ENCODE data around the gene PADI4.
"Not testable (repeated sequence)": the region's sequence is repeated elsewhere in the genome, so short reads cannot be mapped to it uniquely, and the experiment has no call there.

The PADI4 gene

DNA sequence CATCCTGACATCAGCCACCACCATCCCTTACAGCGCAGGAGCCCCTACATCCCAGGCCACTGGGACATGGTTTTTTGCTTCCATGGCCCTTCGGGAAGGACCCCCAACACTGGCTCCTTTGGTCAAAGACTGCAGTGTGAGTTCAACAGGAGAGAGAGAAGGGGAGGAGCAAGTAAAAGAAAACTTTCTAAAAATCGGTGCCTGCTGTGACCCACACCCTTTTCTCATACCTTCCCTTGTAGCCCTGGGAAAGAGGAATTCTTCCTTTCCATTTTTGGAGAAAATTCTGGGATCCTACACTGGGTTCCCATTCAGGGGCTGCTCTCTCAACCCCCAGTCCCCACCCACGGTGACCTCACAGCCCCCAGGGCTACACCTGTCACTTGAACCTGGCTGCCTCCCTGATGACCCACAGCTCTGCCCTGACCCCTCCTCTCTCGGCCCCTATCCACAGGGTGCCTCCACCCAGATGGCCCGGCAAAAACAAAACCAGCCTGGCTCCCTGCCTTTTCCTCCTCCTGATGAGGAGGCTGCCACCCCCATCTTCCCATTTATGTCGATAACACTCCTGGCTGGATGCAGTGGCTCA lies 7.6 kb downstream of the PADI4 start:
- no peak for DNase-seq (ENCODE audit: low read depth)

DNA sequence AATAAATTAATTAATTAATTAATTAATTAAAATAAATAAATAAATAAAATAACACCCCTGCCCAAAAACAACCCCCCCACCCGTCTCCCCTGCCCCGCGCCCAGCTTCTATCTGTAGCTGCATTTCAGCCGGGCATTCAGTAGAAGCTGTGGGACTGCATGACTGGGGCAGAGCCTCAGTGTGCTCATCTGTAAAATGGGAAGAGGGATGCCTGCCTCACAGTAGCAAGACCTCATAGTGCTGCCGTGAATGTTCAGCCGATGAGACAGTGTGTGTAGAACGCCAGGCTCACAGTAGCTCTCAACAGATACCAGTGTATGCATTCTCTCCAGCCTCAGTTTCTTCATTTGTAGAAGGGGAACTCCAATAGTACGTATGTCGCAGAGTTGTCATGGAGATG lies 8.7 kb downstream of the PADI4 start:
- no peak for DNase-seq (ENCODE audit: low read depth)

DNA sequence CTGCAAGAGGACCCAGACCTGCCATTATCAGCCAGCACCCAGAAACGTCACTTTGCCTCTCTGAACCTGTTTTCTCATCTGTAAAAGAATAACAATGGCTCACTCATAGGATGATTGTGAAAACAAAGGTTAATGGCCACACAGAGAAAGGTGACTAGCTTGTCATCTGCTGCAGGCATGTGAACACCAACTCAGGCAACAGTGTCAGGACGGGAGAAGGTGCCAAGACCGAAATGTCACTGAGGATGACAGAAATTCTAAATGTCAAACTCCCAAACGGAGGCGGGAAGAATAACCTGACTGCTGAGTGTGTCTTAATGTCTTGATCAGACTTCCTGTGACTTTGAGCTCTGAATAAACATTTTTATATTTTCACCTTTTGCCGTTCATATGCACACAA lies 10.3 kb downstream of the PADI4 start:
- no peak for DNase-seq (ENCODE audit: low read depth)

DNA sequence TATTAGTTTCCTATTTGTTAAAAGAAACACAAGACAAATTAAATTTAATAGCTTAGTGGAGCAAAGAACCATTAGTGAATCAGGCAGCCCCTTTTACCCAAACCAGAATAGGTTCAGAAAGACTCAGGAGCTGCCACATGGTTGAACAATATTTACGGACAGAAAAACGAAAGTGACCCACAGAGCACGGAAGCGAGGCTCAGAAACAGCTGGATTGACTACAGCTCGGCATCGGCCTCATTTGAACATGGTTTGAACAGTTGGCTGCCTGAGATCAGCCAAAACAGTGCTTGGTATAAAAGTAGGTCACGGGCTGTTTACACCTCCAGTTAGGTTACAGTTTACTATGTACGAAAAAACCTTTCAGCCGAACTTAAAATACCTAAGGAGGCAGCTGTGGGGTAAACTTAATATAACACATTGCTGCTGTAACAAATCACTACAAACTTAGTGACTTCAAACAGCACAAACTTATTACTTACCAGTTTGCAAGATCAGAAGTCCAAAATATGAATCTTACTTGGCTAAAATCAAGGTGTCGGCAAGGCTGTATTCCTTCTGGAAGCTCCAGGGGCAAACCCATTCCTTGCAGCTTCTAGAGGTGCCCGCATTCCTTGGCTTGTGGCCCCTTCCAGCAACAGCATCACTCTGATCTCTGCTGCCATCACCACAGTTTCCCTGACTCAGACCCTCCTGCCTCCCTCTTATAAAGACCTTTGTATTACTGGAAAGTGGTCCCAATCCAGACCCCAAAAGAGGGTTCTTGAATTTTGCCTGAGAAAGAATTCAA lies 11.8 kb downstream of the PADI4 start:
- DNase-seq (ENCODE audit: low read depth): no peak

- DNase-seq (ENCODE audit: low read depth): not testable (repeated sequence)
Measured at GRCh38 chr1:17321857-17322390, 13.9 kb downstream of the PADI4 start.

DNA sequence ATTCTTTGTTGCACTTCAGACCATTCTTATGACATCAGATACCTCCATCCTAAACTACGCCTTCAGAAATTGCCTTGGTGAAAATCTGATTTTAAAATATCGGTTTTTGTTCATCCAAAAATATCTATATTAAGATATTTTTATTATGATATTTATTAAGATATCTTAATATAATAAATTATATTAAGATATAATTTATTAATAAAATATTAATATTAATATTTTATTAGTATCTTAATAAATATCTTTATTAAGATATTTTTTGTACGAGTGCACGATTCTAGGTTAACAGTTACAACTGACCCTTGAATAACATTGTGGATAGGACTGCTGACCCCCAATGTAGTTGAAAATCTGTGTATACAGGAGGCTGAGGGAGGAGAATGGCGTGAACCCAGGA lies 20.9 kb downstream of the PADI4 start:
- no peak for DNase-seq (ENCODE audit: low read depth)

GRCh38 chr1:17329610-17330009 lies 21.6 kb downstream of the PADI4 start:
- no peak for DNase-seq (ENCODE audit: low read depth)

- no peak for DNase-seq (ENCODE audit: low read depth)
Measured at GRCh38 chr1:17330856-17331255, 22.9 kb downstream of the PADI4 start.

- no peak for DNase-seq (ENCODE audit: low read depth)
Measured at GRCh38 chr1:17333081-17333480, 25.1 kb downstream of the PADI4 start.

- DNase-seq (ENCODE audit: low read depth): peak; percentile 70
Measured at GRCh38 chr1:17335821-17336710, 28.1 kb downstream of the PADI4 start.

- no peak for DNase-seq (ENCODE audit: low read depth)
Measured at GRCh38 chr1:17338706-17339493, 30.9 kb downstream of the PADI4 start.

- no peak for DNase-seq (ENCODE audit: low read depth)
Measured at GRCh38 chr1:17339521-17339920, 31.5 kb downstream of the PADI4 start.

DNA sequence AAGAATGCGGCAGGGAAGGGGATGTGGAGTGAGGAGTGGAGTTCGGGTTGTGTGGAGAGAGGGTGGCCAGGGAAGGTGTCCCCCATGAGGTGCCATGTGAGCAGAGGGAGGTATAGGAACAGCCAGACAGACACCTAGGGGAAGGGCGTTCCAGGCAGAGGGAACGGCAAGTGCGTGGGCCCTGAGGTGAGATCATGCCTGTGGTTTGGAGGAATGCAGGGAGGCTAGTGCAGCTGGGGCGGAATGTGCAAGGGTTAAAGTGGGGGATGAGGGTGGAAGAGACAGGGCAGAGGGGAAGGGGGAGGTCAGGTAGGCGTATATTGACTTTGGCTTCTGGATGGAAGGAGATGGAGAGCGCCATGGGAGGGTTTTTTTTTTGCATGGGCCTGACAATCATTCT lies 32.4 kb downstream of the PADI4 start:
- no peak for DNase-seq (ENCODE audit: low read depth)

DNA sequence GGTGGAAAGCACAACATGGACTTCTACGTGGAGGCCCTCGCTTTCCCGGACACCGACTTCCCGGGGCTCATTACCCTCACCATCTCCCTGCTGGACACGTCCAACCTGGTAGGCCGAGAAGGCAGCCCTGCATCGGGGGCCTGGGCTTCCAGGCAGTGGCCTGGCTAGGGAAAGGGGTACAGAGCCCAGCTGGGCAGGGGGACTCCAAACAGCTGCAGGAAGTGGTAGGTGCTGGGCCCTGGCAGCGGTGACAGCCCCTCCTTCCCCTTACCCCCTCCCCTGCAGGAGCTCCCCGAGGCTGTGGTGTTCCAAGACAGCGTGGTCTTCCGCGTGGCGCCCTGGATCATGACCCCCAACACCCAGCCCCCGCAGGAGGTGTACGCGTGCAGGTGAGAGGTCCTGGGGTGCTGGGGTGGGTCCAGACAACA lies 34.0 kb downstream of the PADI4 start:
- DNase-seq (ENCODE audit: low read depth): no peak

- not testable (repeated sequence) for DNase-seq (ENCODE audit: low read depth)
Measured at GRCh38 chr1:17345506-17345905, 37.5 kb downstream of the PADI4 start.

DNA sequence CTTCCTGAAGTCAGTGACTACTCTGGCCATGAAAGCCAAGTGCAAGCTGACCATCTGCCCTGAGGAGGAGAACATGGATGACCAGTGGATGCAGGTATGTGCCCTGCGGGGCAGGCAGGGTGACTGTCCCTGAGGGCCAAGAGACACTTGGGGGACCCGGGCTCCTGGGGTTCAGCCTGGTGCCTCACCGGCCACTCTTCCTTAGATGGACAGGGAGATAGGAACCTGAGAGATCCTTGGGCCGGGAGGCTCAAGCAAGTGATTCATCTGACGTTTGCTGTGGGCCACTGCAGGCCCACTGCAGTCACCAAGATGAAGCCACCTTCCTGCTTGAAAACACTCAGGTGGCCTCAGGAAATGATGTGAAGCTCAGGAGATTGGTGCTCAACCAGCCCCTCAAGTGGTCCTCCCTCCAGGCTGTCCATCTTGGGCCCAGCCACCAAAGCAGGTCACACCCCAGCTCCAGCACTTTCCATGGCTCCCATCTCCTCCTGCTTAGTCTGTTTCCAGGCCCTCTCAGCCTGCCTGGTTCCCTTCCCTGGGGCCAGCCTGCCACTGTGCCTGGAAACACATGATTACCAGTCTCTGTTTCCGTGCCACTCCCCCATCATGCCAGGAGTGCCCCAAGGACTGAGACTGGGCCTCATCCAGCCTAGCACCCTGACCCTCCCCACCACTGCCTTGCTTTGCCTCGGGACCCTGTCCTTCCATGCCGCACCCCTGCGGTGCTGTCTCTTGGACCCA lies 38.2 kb downstream of the PADI4 start:
- no peak for DNase-seq (ENCODE audit: low read depth)

DNA sequence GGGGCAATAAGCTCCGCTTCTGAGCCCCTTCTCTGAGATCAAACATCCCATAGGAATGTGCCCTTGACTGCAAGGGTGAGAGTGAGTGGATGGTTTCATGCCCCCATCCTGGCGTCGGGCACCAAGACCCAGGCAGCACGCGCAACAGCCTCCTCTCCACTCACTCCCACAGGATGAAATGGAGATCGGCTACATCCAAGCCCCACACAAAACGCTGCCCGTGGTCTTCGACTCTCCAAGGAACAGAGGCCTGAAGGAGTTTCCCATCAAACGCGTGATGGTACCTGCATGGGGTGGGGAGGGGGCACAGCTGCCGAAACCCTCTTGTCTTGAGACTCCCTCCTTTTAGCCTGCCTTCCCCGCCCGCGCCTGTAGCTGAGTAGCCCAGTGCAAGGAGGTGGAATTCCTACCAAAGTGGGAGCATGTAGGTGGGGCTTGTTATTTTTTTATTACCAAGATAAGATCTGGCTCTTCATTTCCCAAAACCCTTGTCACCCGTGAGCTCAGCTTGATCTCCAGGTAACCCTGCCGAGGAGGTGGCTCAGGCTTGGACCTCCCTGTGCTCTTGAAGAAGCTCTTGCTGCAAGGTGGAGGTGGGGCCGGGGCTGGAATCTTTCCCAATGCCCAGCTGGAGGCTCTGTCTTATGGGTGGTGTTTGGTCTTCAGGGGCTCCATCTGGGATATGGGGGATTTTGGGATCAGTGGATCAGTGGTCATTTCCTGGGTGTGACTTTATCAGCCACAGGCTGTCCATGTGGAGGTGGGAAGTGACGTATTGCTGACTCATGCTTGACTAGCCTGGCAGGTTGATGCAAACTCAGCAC lies 40.0 kb downstream of the PADI4 start:
- DNase-seq (ENCODE audit: low read depth): no peak

DNA sequence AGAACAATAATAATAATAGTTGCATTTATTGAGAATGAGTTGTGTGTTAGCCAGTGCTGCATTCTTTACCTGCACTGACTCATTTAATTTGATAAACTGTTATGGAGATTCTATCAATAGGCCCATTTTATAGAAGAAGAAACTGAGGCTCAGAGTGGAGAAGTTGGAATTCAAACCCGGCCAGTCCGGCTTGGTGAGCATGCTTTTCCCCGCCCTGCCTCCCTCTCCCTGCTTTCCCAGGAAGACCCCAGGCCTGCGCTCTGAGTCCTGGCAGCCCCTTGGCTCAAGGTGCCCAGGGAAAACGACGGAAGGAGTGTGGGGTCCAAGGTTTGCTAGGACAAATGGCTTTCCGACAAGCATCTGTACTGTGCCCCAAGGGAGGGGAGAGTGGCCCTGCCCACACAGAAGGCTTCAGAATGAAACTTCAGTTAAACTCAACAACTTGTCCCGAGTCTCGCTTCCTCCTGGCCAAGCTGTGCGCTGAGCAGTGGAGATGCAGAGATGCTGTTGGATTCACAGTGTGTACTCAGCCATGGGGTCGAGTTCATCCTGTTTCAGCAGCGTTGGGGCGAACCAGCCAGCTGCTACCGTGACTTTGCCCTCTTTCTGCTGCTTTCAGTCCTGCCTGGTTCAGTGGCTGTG lies 40.7 kb downstream of the PADI4 start:
- no peak for DNase-seq (ENCODE audit: low read depth)

GRCh38 chr1:17350083-17350482 lies 42.1 kb downstream of the PADI4 start:
- DNase-seq (ENCODE audit: low read depth): no peak

All from activated T-cell treated with anti-CD3 and anti-CD28 coated beads for 1 hour (primary cell).